ENCODE results near the gene TSPAN9.
A peak's percentile ranks its signal among the peaks of the same experiment; 100 is the strongest.

Gene TSPAN9, protein sequence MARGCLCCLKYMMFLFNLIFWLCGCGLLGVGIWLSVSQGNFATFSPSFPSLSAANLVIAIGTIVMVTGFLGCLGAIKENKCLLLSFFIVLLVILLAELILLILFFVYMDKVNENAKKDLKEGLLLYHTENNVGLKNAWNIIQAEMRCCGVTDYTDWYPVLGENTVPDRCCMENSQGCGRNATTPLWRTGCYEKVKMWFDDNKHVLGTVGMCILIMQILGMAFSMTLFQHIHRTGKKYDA

DNA sequence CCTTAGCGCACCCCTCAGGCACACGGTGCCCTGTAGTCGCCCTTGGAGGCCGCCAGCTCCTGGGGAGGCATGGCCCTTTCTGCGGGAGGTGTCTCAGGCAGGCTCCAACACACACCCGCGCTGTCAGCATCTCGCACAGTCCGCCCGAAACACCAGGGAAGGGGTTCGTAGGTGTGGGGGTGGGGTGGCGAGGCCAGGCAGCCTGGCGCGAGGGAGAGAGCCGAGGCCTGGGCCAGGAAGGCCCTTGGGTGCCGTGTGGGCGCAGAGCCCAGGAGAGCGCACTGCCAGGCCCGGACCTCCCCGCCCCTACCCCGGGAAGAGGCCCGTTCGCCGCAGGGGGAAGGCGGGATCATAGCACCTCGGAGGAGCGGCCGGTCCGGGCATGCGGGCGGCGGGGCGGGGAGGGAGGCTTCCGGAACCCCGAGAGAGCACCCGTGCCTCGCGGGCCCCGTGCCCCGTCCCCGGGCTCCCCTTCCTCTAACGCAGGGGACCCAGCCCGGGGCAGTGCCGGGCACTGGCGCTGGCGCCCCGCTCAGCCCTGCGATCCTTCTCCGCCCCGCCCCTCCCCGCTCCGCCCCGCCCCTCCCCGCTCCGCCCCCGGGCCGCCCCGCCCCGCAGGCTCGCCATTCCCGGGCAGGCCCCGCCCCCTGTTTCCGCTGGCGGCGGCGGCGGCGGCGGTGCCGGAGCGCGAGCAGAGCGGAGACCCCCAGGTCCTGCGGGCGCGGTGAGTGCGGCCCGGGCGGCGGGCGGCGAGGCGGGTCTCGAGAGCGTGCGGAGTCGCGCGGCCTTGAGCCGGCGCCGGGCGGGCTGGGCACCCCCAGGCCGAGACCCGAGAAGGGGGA lies at the start of gene TSPAN9:
Gene TSPAN9, plus strand, starts transcription at position 650 of the 842 bp plus-strand sequence. CDS start 123,815 bp downstream, outside the sequence.
- DNase-seq: peak; percentile 53 to 90 (median 73)

DNA sequence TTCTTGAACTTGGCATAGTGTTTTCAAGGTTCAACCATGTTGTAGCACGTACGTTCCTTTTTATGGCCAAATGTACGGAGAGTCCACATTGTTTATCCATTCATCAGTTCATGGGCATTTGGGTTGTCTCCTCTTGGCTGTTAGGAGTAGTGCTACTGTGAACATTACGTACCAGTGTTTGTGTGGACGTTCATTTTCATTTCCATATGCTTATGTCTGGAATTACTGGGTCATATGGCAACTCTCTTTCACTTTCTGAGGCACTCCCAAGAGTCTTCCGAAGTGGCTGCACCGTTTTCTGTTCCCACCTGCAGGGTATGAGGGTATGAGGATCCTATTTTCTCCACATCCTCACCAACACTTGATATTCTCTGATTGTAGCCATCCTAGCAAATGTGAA lies 49.1 kb upstream of the TSPAN9 start:
- no peak for DNase-seq

DNA sequence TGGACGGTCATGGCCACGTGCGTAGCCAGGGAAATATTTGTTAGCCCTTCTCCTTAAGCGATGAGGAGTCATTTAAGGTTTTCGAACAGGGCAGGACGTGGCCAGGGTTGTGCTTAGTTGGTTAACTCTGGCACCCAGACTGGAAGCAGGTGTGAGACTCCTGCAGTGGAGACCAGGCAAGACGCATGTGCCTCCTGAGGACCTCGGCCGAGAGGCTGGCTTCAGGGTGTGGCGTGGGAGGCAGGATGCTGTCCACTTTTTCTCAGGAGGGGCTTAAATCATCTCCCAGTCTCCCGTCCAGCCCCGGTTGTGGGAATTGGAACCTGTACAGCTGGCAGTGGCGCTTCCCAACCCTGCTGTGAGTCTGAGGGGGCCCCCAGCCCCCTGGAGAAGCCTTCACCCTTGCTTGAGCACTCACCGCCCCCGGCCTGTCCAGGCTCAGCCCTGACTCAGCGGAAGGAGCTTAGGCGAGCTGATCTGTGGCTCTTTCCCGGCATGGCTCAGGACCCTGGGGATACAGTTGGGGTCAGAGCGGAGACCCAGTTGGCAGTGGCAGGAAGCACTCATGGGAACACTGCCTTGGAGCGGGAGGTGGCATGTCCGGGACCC lies 46.3 kb upstream of the TSPAN9 start:
- DNase-seq: no peak

DNA sequence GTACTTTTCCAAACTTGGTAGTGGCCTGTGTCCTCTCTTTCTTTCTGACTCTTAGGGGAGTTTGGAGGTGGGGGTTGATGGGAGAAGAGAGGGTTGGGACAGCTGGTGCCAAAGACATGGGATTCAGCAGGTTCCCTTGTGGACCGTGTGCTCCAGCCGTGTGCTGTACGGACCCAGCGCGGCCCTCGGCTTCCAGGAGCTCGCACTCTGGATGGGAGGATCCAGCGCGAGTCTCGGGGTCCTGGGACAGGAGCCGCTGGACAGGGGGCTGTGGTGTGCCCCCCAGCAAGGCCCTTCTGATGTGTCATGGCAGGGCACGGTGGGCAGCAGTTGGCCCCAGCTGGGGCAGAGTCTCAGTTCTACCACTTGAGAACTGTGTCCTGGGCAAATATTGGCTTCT lies 45.0 kb upstream of the TSPAN9 start:
- DNase-seq: no peak

DNA sequence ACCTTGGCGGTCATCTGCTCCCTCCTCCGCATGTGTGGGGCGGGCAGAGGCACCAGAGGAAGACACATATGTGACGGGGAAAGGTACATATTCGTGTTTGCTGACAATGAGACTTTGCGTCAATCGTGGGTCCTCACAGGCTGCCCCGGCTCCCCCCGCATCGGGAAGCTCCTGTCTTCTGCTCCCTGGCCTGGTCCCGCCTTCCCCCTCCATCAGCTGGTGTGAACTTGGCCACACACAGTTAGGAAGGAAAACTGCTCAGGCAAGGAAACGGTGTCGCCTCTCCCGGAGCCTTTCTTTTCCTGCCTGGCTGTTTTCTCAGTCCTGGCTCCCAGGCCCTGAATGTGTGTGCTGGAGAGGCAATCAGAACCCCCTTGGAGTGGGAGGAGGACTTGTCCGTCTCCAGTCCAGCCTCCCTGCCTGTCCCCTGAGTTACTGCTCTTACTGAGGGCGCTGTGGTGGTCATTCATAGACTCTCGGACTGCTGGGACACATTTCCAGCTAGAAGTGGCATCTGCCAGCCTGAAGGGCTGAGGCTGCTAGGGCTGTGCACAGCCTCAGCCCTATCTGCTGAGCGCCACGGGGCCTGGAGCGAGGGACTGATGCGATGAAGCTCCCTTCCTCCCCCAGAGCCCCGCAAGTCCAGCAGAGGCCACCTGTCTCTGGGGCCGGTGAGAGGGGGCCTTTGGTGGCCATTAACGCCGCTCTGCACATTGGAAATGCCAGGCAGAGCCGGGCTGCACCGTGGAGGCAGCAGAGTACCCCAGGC lies 44.2 kb upstream of the TSPAN9 start:
- DNase-seq: no peak

DNA sequence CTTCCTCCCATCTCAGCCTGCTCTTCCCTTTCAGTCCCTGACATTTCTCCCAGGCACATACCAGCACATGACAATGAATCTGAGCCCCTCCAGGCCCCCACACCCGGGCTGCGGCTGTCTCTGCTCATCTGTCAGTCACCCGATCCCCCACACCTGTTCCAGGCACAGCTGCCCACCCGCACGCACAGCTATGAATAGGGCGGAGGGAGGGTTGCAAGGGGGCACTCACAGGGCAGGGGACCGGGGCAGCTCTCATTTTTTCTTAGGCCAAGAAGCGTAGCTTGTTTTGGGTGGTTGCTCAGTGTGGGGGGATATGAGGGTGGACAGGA lies 43.7 kb upstream of the TSPAN9 start:
- no peak for DNase-seq

DNA sequence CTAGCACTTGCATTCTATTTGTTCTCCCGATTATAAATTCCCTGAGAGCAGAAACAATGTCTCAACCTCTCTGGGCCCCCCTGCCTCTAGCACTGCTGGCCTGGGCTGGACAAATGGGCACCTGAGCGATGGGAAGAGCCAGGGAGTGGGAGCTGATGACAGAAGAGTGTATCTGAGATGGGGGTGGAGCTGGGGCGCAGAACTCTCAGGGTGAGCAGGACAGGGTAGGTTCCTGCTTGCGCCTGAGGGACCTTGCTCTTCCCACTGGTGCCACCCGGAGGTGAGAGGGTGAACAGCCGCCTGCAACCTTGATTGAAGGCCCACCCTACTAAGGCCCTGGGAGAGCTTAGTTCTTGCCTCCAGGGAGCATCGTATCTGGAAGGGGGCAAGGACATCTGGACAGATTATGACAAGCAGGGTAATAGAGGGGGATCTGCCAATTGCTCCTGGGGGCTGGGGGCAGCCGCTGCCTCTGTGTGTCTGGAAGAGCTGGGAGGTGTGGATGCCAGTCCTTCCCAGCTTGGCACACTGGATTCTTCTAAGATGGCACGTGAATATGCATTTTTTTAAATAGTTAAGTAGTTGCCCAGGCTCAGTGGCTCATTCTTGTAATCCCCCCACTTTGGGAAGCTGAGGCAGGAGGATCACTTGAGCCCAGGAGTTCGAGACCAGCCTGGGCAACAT lies 43.0 kb upstream of the TSPAN9 start:
- DNase-seq: peak; percentile 57 to 80 (median 63)

DNA sequence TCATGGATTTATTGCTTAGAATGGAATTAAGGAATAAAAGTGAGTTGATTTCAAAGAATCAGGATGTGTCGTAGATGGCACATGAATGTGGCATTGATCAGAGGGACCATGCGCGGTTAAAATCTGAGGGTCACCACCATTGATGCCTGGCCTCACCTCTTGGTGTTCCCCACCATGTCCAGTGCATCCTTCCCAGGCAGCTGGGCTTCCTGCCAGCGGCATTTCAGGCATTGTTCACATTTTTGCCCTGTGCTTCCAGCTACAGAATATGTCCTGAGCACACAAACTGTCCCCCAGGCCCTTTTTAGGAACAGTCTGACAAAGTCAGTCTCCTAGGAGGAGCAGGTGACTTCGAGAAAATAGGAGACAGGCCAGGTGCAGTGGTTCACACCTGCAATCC lies 42.0 kb upstream of the TSPAN9 start:
- no peak for DNase-seq

DNA sequence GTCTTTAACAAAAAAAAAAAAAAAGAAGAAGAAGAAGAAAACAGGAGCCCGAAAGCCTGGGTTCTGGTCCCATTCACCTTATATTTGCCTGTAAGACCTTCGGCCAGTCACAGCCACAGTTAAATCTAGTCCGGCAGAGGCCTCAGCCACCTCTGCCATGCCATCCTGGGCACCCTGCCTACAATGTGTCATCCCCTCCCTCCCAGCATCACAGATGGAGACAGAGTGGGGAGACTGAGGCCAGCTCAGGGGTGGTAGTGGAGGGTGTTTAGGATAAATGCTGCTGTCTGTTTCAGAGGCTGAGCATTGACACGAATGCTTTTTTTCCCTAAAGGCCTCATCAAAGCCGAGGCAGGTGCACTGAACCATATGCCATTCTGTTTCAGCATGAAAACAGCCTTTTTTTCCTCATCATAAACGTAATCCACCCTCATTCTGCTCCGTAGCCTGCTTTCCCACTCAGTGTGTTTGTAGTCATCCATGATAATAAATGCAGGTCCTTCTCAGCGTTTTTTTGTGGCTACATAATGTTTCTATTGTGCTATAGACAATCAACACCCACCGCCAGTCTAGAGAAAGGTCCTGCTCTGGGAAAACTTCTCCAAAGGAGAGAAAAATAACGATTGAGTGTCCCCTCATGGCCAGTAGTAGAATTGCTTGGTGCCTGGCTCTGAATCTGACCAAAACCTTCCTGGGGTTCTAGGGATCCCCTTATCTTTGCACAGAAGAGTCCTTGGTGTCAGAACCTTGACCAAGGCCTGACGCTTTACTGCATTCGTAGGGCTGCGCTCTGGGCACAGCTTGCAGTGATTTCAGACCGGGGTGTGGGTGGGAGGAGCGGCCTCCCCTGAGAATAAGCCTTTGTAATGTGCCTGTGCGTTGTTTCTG lies 41.1 kb upstream of the TSPAN9 start:
- peak in 2 of 3 donors; percentile 9 to 11 for DNase-seq

DNA sequence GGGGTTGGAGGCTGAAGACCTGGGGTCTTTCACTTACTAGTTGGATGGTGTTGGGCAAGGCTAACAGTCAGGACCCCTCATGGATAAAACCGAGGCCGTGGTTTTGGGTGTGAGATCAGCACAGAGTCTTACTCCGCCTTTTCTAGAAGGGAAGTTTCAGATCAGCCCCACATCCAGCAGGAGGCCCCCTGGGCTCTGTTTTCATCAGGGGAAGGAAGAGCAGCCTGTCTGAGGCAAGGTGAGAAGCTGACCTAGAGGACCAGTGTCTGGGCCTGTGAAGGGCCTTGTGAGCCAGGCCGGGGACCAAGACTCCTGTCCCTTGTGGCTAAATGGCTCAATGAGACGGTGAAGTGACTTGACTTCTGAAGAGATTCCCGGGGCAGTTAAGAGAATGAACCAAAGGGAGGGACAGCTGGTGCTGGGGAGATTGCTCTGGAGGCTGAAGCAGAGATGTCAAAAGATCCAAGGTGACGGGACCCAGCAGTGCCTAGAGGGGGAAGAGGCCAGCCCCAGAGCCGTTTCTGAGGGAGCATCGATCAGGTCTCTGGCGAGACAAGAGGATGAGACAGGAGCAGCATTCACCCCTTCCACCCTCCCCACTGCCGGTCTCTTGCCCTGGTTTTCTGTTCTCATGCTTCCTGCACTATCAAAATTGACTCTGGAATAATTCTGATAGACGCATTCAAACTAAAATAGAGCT lies 40.1 kb upstream of the TSPAN9 start:
- DNase-seq: no peak

DNA sequence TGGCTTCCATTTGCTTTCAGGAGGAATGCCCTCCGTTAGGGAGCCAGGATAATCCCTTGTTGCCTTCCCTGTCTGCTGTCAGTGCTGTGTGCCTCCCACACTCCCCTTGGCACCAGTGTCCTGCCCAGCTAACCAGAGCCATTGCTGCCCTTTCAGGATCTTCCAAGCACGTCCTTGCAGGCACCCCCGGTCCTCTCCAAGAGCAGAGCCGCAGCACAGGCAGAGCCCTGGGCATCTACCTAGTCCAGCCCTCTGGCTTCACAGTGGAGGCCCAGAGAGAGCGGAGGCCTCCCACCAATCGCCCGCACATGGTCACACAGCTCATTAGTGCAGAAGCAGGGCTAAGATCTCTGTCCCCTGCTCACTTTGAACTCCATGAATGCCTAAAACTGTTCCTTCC lies 39.0 kb upstream of the TSPAN9 start:
- DNase-seq: no peak

DNA sequence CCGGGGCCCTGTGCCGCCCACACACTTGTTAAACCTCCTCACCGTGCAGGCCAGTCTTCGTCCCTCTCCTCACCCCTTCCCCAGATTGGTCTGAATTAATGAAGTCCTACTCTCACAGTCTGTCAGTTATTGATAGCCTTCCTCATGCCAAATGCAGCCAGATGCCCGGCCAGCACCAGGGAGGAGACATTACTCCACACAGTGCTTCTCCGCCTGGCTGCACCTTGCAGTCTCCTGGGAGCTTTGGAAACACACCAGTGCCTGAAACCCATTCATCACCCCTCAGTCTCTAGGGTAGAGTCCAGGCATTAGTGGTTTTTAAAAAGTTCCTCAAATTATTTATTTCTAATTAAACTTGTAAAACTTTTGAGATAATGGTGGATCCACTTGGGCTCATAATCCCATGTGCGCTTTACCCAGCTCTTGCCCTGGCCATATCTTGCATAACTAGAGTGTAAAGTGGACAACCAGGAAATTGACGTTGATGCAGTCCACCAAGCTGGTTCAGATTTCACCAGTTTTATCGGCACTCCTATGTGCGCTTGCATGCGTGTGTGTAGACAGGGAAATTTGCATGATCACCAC lies 38.2 kb upstream of the TSPAN9 start:
- no peak for DNase-seq

DNA sequence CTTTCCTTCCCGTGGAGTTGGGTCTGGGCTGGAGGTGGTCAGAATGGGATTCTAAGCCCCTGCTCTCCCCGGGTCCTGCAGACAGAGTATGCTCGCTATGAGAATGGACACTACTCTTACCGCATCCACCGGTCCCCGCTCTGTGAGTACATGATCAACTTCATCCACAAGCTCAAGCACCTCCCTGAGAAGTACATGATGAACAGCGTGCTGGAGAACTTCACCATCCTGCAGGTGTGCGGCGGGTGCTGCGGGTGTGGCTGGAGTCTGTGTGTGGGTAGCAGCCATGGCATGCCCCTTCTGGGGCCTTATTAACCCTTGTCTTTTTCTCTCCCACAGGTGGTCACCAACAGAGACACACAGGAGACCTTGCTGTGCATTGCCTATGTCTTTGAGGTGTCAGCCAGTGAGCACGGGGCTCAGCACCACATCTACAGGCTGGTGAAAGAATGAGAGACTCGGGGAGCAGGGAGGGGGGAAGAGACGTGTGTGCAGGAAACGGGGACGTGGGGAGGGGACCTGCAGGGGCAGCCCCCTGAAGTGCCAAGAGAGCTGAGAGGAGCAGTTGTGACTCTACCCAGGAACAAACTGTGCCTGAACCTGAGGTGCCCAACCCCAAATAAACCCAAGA lies 37.0 kb upstream of the TSPAN9 start:
- DNase-seq: no peak

DNA sequence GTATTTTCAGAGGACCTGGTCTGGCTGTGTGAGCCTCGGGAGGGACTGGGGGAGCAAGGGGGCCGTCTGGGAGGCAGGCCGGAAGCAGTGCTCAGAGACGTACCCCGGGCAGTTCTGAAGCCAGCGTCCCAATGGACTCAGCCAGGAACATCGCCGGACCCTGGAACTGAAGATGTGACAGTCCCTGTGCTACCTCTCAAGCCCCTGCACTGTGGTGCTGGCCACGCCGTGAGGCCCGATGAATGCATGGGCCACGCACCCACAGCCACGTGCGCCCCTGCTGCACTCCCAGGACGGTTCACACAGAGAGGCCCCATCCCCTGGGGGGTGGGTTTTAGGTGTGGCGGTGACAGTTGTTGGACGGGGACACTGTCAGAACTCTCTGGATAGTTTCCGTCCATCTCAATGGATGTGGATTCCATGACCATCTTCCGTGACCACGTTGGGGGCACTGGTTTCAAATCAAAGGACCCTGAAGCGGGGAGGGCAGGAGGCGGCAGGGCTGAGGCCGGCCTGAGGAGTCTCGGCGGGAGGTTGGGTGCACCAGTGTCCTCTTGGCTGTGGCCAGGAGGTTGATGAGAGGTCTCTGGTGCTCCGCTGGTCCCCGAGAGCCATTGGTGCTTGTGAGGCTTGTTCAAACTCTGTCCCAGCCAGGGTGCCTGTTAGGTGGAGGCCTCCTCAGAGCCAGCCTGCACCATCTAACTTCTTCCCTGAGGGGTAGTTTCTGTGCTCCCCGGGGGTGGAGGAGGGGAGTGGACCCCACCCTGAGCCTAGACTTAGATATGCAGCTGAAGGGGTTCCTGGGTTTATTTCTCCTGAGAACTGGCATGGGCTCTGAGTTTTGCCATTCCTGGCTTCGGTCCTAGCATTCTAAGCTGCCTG lies 36.3 kb upstream of the TSPAN9 start:
- DNase-seq: no peak

DNA sequence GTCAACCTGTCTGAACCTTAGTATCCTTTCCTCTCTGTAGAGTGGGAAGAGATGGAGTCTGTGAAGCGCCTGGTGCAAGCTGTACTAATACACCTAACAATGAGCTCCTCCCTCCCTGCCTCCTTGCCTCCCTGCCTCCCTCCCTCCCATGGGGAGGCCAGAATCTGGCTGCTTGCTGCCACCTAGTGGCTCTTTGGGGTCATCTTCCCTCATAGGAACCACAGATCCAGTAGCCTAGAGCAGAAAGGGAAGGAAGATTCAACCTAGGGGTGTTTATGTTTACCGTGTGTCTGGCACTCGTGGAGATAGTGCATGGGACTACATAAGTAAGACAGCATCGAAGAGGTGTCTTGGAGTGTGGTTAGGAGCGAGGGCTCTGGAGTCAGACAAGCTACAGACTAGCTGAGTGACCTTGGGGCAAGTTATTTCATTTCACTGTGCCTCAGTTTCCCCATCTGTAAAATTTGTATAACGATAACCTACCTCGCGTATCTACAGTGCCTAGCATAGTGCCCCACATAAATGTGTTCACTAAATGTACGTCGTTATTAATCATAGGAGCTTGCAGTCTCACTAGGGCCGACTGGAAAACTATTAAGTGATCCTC lies 35.5 kb upstream of the TSPAN9 start:
- peak; percentile 86 to 92 (median 89) for DNase-seq

DNA sequence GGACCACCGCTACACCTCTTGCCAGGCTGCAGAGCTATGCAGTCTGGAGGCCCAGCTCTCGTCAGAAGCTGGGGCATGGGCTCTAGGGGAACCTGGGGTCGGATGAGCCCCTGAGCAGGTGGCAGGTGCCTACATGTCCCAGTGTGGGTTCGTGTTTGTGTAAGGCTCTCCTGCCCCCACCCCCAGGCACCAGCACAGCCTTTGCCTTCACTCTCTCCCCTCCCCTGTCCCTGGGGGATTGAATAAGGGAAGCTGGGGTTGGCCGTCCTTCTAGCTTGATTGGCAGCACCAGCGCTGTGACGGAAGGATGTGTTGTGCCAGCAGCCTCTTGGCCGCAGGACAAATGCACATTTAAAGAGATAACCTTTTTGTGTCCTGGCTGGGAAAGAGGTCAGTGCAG lies 34.8 kb upstream of the TSPAN9 start:
- DNase-seq: peak in 1 of 3 donors; percentile 33

DNA sequence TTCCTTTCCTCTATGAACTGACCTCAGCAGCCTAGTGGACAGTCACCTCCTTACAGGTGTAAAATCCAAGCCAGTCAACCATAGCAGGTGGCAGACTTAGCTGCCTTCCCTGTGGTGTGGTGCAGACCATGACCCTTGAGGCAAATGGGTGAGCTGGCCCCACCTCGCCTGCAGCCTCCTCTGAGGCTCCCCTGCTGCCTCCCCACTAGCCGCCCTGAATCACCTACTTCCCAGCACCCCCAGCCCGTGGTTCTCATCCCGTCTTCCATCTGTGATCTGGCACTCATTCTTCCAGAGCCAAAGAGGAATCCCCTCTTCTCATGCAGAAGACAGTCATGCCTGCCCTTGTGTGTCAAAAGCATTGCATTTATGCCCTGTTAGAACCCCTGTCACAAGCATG lies 34.4 kb upstream of the TSPAN9 start:
- no peak for DNase-seq

DNA sequence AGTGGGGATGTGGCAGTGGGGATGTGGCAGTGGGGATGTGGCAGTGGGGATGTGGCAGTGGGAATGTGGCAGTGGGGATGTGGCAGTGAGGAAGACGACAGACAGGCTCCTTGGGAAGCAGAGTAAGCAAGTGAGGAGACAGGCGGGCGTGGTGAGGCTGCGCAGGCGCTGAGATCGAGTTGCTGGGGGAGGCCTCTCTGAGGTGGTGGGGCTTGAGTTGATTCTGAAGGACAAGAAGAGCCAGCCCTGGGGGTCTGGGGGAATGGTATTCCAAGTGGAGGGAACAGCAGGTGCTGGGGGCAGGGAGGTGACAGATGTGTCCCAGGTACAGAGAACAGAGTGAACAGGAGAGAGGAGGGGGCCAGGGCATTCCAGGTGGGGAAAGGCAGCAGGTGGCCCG lies 33.8 kb upstream of the TSPAN9 start:
- no peak for DNase-seq
